Raji (cell line): ENCODE results near the gene VGF.

Source experiments
- POLR2A ChIP-seq: IDR thresholded peaks from 2 replicates; pipeline ENCODE4 v1.6.1; 2011; ENCODE audit warnings: low read depth, low read length, control low read depth; ENCODE audit not compliant: insufficient read depth

VGF gene

GRCh38 chr7:101169838-101170551 lies 4.6 kb upstream of the VGF start:
- no peak for TF ChIP-seq POLR2A

- TF ChIP-seq POLR2A = no peak
Observed at GRCh38 chr7:101169110-101169837, 3.9 kb upstream of the VGF start.

GRCh38 chr7:101168412-101169049 lies 3.2 kb upstream of the VGF start:
- TF ChIP-seq POLR2A = no peak

DNA sequence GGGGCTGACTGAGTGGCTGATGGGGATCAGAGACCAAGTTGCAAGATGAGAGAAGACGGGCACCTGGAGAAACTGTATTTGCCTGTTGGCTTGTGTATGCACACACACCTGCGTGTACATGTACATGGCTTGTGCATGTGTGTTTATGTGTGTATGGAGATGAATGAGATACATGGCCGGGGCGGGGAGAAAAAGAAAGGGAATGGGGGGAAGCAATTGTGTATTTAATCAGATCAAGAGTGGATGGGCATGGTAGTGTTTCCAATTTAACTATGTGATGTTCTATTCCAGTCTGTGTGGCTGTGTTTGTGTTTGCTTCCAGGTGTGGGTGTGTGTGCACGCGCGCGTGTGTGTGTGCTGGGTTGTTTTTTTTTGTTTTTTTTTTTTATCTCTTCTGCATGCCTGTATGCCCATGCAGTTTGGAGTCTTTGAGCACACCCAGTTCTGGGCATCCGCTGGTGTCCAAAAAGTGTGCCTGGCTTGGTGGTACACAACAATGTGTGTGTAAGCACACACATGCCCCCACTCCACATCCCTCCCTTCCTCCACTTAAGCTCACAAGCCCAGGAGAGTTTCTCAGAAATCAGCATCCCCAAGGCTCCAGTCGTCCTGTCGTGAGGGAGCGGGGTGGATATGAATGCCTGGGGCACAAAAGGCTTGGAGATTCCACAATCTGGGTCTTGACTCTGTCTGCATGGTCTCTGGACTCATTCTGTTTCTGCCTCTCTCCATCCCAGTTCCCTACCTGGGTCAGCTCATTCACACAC lies 2.5 kb upstream of the VGF start:
- peak; percentile 6; the same call in 1 of the 2 replicates for TF ChIP-seq POLR2A

GRCh38 chr7:101166909-101167644 lies 1.7 kb upstream of the VGF start:
- TF ChIP-seq POLR2A = 0 out of 2 replicates have a peak, but pooled peaks have one; percentile 8

DNA sequence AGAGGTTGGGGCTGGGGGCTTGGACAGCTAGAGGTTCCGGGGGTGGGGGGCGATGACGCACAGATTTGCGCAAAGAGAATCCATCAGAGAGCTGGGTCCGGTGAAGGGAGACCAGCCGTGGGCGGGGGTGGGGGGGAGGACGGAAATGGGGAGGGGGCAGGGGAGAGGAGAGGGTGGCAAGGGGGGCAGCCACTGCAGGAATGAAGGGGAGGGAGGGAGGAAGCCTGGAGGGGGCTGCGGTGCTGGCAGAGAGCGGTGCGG lies 1.2 kb upstream of the VGF start:
- no peak for TF ChIP-seq POLR2A

DNA sequence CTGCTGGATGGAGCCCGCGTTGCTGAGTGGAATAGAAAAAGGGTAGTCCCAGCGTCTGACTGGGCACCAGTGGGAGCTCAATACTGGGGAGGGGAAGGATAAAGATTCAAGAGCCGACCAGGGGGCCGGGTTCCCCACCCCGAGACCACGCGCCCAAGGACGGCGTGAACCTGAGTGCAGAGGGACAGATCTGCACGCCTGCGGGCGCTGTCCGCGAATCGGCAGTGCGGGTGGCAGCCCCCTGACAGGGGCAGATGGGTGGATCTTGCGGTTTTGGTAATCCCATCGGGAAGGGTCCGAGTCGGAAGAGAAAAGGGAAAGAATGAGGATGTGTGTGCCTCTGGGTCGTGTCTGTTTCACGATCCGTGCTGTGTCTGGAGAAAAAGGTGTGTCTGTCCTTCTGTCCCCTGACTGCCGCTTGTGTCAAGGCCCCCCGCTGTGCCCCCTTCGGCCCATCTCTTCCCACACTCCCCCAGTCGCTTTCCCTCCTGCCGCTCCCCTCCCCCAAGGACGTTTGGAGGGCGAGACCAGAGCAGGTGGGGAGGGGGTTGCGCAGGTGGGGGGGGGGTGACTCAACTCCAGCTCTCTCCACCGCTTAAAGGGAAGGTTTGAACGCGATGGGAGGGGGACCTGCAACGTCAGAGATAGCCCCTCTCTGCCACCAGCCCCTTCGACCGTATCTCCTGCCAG lies 734 bp upstream of the VGF start:
- TF ChIP-seq POLR2A = 0 out of 2 replicates have a peak, but pooled peaks have one; percentile 14

GRCh38 chr7:101164071-101164840 lies 1.1 kb downstream of the VGF start:
- no peak for TF ChIP-seq POLR2A

- TF ChIP-seq POLR2A = peak; percentile 75
Observed at GRCh38 chr7:101163279-101164070, 1.9 kb downstream of the VGF start.

- TF ChIP-seq POLR2A = peak; percentile 52
Observed at GRCh38 chr7:101162551-101163278, 2.7 kb downstream of the VGF start.

DNA sequence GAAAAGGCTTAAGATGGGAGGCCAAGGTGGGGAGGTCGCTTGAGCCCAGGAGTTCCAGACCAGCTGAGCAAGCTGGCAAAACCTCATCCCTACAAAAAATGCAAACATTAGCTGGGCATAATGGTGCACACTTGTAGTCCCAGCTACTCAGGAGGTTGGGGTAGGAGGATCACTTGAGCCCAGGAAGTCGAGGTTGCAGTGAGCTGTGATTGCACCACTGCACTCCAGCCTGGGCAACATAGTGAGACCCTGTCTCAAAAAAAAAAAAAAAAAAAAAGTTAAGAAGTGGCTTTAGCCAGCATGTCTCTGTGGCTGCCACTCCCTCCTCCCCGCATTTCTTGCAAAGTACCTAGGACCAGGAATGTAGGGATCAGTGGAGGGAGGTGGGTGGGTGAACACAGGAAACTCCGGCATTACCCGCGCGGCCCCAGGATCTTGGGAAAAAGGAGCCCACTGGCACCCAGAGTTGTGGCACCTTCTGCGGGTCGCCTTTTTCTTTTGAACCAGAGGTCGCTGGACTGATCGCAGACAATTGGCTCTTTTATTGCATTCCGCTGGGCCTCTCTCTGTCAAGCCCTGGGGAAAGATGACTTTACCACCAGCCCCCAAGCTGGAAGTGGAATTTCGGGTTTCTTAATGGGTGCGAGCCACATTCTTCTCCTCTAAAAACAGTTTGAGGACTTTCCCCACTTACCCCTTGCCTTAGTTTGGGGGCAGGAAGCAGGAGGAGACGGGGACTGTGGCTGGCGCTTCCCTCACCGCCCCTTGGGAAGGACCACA lies 3.5 kb downstream of the VGF start:
- TF ChIP-seq POLR2A = no peak
